Calu3 (cell line): ENCODE results near the gene TBPL1. TPM values are rescaled to one million over a fixed set of nuclear protein-coding genes. Genes with fewer than 3 reads are reported as not detected.

ENCODE experiments used
- BruUV-seq: library from RNA; stranded (reverse); fragments of 400-500 nt; replicated peaks from 2 replicates; lab custom pipeline; 2021; lab: Mats Ljungman, UMichigan
- CTCF ChIA-PET: fragments of 300-600 bp; sonication (Branson Sonifier 250); formaldehyde crosslinking; loops from one replicate; lab custom pipeline; 2022; ENCODE audit warnings: antibody characterized with exemption; lab: Charles Lee
- DNase-seq: peaks from one replicate; pipeline ENCODE4 v3.0.0; 2022
- H3K27ac Mint-ChIP-seq: one replicate; pipeline ENCODE4 v1.8.0; 2022; ENCODE audit warnings: mixed read lengths; ENCODE audit not compliant: unreplicated experiment
- H3K27me3 Mint-ChIP-seq: one replicate; pipeline ENCODE4 v1.8.0; 2022; ENCODE audit warnings: mixed read lengths; ENCODE audit not compliant: unreplicated experiment
- H3K36me3 Mint-ChIP-seq: one replicate; pipeline ENCODE4 v1.8.0; 2022; ENCODE audit warnings: mild to moderate bottlenecking, moderate library complexity, mixed read lengths; ENCODE audit not compliant: insufficient read depth, unreplicated experiment
- H3K4me1 Mint-ChIP-seq: one replicate; pipeline ENCODE4 v1.8.0; 2022; ENCODE audit warnings: mild to moderate bottlenecking, low read depth, mixed read lengths; ENCODE audit not compliant: unreplicated experiment
- H3K4me3 Mint-ChIP-seq: one replicate; pipeline ENCODE4 v1.8.0; 2022; ENCODE audit warnings: mild to moderate bottlenecking, low read depth, moderate library complexity, mixed read lengths; ENCODE audit not compliant: unreplicated experiment
- H3K9me3 Mint-ChIP-seq: one replicate; pipeline ENCODE4 v1.8.0; 2022; ENCODE audit warnings: low read depth, mixed read lengths; ENCODE audit not compliant: unreplicated experiment
- CTCF ChIP-seq: fragments of 200-600 bp; IDR thresholded peaks from one replicate; pipeline ENCODE4 v1.8.0; 2022; ENCODE audit warnings: antibody characterized with exemption; ENCODE audit not compliant: unreplicated experiment
- intact Hi-C: fragments of 100-400 bp; cut with micrococcal nuclease; formaldehyde crosslinking; loops from one replicate; pipeline ENCODE4 v1.10.0; 2022; ENCODE audit not compliant: unreplicated experiment
- total RNA-seq: library from RNA; stranded (reverse); gene quantifications from 2 replicates; pipeline ENCODE4 v1.2.3, GENCODE V29; 2022

Gene TBPL1
- total RNA-seq, 1 experiment from 2014 or later = 31.5 TPM

- H3K9me3 Mint-ChIP-seq = no peaks in the 10 kb centered on the region
- peaks cover 20% of the 10 kb centered on the region for H3K36me3 Mint-ChIP-seq
- peaks cover 52% of the 10 kb centered on the region for H3K4me1 Mint-ChIP-seq
- intact Hi-C loops = no loop called here
- CTCF ChIA-PET = interaction anchor here (0.5 to 1.5 kb wide), 4 partner anchors 9 to 541 kb away, joined by 3 to 4 read pairs (median 3); no protein-coding TSS in a partner anchor
- no TSS peak for BruUV-seq
- H3K27me3 Mint-ChIP-seq = no peaks in the 10 kb centered on the region
- DNase-seq = no peak
- H3K4me3 Mint-ChIP-seq = no peak overlapping the region
- H3K27ac Mint-ChIP-seq = no peak overlapping the region
- TF ChIP-seq CTCF = no peak
These were observed 4.8 kb downstream of the TBPL1 start for GRCh38 chr6:133957780-133958242.

- H3K27ac Mint-ChIP-seq = no peak overlapping the region
- no peaks in the 10 kb centered on the region for H3K27me3 Mint-ChIP-seq
- CTCF ChIA-PET = interaction anchor here (1.1 to 1.5 kb wide), 3 partner anchors 8 to 13 kb away, joined by 3 read pairs; no protein-coding TSS in a partner anchor
These were observed 5.8 kb downstream of the TBPL1 start for GRCh38 chr6:133958791-133959190.

GRCh38 chr6:133959667-133960368, 6.8 kb downstream of the TBPL1 start:
- Mint-ChIP-seq H3K27ac (no peak overlapping the region), H3K4me3 (no peak overlapping the region), H3K27me3 (no peaks in the 10 kb centered on the region), H3K9me3 (no peaks in the 10 kb centered on the region), H3K4me1 (peaks cover 43% of the 10 kb centered on the region), H3K36me3 (peaks cover under 1% of the 10 kb centered on the region)
- no peak for TF ChIP-seq CTCF
- BruUV-seq = no TSS peak
- intact Hi-C loops = no loop called here
- CTCF ChIA-PET = no interaction called here
- DNase-seq = no peak

More at GRCh38 chr6:133958791-133959190, 5.8 kb downstream of the TBPL1 start:
- no TSS peak for BruUV-seq
- Mint-ChIP-seq H3K4me3 (no peak overlapping the region), H3K9me3 (no peaks in the 10 kb centered on the region), H3K36me3 (peaks cover 11% of the 10 kb centered on the region), H3K4me1 (peaks cover 53% of the 10 kb centered on the region)
- intact Hi-C loops = no loop called here
- no peak for DNase-seq
- TF ChIP-seq CTCF = no peak

GRCh38 chr6:133961831-133962230, 8.8 kb downstream of the TBPL1 start:
- CTCF ChIA-PET = interaction anchor here (1.3 to 1.7 kb wide), 2 partner anchors 9 to 11 kb away, joined by 4 to 9 read pairs; partner anchors contain the start of gene TBPL1
- no TSS peak for BruUV-seq

More at GRCh38 chr6:133961831-133962230, 8.8 kb downstream of the TBPL1 start:
- H3K36me3 Mint-ChIP-seq = no peaks in the 10 kb centered on the region
- H3K27ac Mint-ChIP-seq = no peak overlapping the region
- peaks cover 49% of the 10 kb centered on the region for H3K4me1 Mint-ChIP-seq
- no peak for DNase-seq
- no peak overlapping the region for H3K4me3 Mint-ChIP-seq
- no peaks in the 10 kb centered on the region for H3K27me3 Mint-ChIP-seq
- H3K9me3 Mint-ChIP-seq = no peaks in the 10 kb centered on the region
- intact Hi-C loops = no loop called here
- TF ChIP-seq CTCF = no peak
